Hematopoietic multipotent progenitor cell treated with erythropoietin and hydrocortisone succinate and interleukin-3 and kit ligand, for 6 days (in vitro differentiated cells): Measurements from ENCODE around the gene RBMXL3.

Experiments used
- DNase-seq: peaks from one replicate; pipeline ENCODE4 v3.0.0-alpha.2; 2015

Gene RBMXL3

GRCh38 chrX:115234461-115234860 lies 45.3 kb downstream of the RBMXL3 start:
- DNase-seq, result no peak

GRCh38 chrX:115236560-115236959 lies 47.4 kb downstream of the RBMXL3 start:
- no peak for DNase-seq

DNA sequence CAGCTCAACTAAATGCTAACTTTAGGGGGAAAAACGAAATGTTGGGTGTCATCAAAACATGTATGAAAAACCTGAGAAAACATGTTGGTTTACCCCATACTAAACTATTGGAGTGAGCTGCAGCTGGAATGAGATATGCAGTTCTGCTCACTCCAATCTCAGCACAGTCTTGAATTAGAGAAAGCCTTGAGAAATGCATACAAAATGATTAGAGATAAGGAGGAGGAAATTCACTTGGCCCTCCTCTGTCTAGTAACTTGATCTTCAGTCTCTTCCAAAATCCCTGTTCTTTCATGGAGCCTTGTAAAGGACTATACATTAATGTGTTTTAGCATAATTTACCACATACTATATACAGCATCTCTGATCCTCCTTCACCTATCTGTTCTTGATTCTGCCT lies 47.8 kb downstream of the RBMXL3 start:
- DNase-seq, result no peak
